H7 (cell line): ENCODE data around the gene CECR2. TPM values are rescaled to one million over a fixed set of nuclear protein-coding genes. Genes with fewer than 3 reads are reported as not detected.

Experiments
- DNase-seq: peaks from one replicate; pipeline ENCODE4 v3.0.0; 2012
- H3K27me3 ChIP-seq: 2 replicates; pipeline ENCODE4 v1.6.0; 2011; ENCODE audit warnings: mild to moderate bottlenecking, low read length; ENCODE audit not compliant: control insufficient read depth, insufficient read depth
- H3K36me3 ChIP-seq: replicated peaks from 2 replicates; pipeline ENCODE4 v1.5.1; 2011; ENCODE audit warnings: low read length; ENCODE audit not compliant: control insufficient read depth, insufficient read depth
- H3K4me3 ChIP-seq: 2 replicates; pipeline ENCODE4 v1.5.1; 2011; ENCODE audit warnings: low read depth, mild to moderate bottlenecking, control low read depth, low read length, moderate library complexity; ENCODE audit not compliant: insufficient read depth
- total RNA-seq: library from RNA; depleted of rRNA; stranded (reverse); fragments of >200 nt; shearing (Covaris generic); gene quantifications from 2 replicates; pipeline ENCODE4 v1.2.3, GENCODE V29; 2014

Gene CECR2
- total RNA-seq, 1 experiment from 2014 or later = 50.0 TPM

GRCh38 chr22:17477391-17477833, 108.2 kb downstream of the CECR2 start:
- Histone ChIP-seq H3K4me3 (no peak overlapping the region), H3K36me3 (peaks cover 7% of the 10 kb centered on the region), H3K27me3 (no peaks in the 10 kb centered on the region)
- DNase-seq = no peak

- no peak overlapping the region for H3K4me3 ChIP-seq
- H3K27me3 ChIP-seq = no peaks in the 10 kb centered on the region
- peaks cover 11% of the 10 kb centered on the region for H3K36me3 ChIP-seq
- no peak for DNase-seq
Measured at GRCh38 chr22:17479135-17479534, 109.9 kb downstream of the CECR2 start.

- H3K36me3 ChIP-seq = peaks cover 13% of the 10 kb centered on the region
- no peaks in the 10 kb centered on the region for H3K27me3 ChIP-seq
- no peak overlapping the region for H3K4me3 ChIP-seq
- no peak for DNase-seq
Measured at GRCh38 chr22:17481424-17481823, 112.2 kb downstream of the CECR2 start.

GRCh38 chr22:17483688-17484372, 114.6 kb downstream of the CECR2 start:
- Histone ChIP-seq H3K36me3 (peaks cover 10% of the 10 kb centered on the region), H3K4me3 (no peak overlapping the region), H3K27me3 (no peaks in the 10 kb centered on the region)
- no peak for DNase-seq

GRCh38 chr22:17484608-17485007, 115.3 kb downstream of the CECR2 start:
- Histone ChIP-seq H3K4me3 (no peak overlapping the region), H3K27me3 (no peaks in the 10 kb centered on the region), H3K36me3 (peaks cover 9% of the 10 kb centered on the region)
- no peak for DNase-seq

GRCh38 chr22:17486313-17486712, 117.1 kb downstream of the CECR2 start:
- H3K4me3 ChIP-seq = no peak overlapping the region
- H3K36me3 ChIP-seq = peaks cover 7% of the 10 kb centered on the region
- H3K27me3 ChIP-seq = no peaks in the 10 kb centered on the region
- DNase-seq = no peak

GRCh38 chr22:17486719-17487118, 117.5 kb downstream of the CECR2 start:
- no peak for DNase-seq

GRCh38 chr22:17489101-17489500, 119.8 kb downstream of the CECR2 start:
- H3K4me3 ChIP-seq = no peak overlapping the region
- no peaks in the 10 kb centered on the region for H3K27me3 ChIP-seq
- DNase-seq = no peak
- peaks cover 3% of the 10 kb centered on the region for H3K36me3 ChIP-seq

More at GRCh38 chr22:17486719-17487118, 117.5 kb downstream of the CECR2 start:
- Histone ChIP-seq H3K4me3 (no peak overlapping the region), H3K27me3 (no peaks in the 10 kb centered on the region), H3K36me3 (peaks cover 7% of the 10 kb centered on the region)

GRCh38 chr22:17491090-17491640, 121.9 kb downstream of the CECR2 start:
- peaks cover 1% of the 10 kb centered on the region; the same call in 1 of the 2 replicates for H3K36me3 ChIP-seq
- H3K4me3 ChIP-seq = no peak overlapping the region
- H3K27me3 ChIP-seq = no peaks in the 10 kb centered on the region
- no peak for DNase-seq

GRCh38 chr22:17492247-17492646, 123.0 kb downstream of the CECR2 start:
- Histone ChIP-seq H3K4me3 (no peak overlapping the region), H3K27me3 (no peaks in the 10 kb centered on the region), H3K36me3 (peaks cover 2% of the 10 kb centered on the region)
- DNase-seq = no peak

GRCh38 chr22:17493419-17493981, 124.2 kb downstream of the CECR2 start:
- no peak for DNase-seq
- Histone ChIP-seq H3K27me3 (no peaks in the 10 kb centered on the region), H3K36me3 (peaks cover 6% of the 10 kb centered on the region), H3K4me3 (no peak overlapping the region)

GRCh38 chr22:17496841-17497240, 127.6 kb downstream of the CECR2 start:
- Histone ChIP-seq H3K27me3 (no peaks in the 10 kb centered on the region), H3K36me3 (peaks cover 14% of the 10 kb centered on the region), H3K4me3 (no peak overlapping the region)
- no peak for DNase-seq

- peak; percentile 69 for DNase-seq
- H3K4me3 ChIP-seq = no peak overlapping the region
- H3K36me3 ChIP-seq = peaks cover 42% of the 10 kb centered on the region
- no peaks in the 10 kb centered on the region for H3K27me3 ChIP-seq
Measured at GRCh38 chr22:17501679-17502285, 132.5 kb downstream of the CECR2 start.

- Histone ChIP-seq H3K27me3 (no peaks in the 10 kb centered on the region), H3K4me3 (no peak overlapping the region), H3K36me3 (peaks cover 46% of the 10 kb centered on the region)
- no peak for DNase-seq
Measured at GRCh38 chr22:17508110-17508509, 138.8 kb downstream of the CECR2 start.

- Histone ChIP-seq H3K4me3 (no peak overlapping the region), H3K36me3 (peaks cover 24% of the 10 kb centered on the region), H3K27me3 (no peaks in the 10 kb centered on the region)
- no peak for DNase-seq
Measured at GRCh38 chr22:17512960-17513359, 143.7 kb downstream of the CECR2 start.
